SJSA1 (cell line): ENCODE results near the gene GRK3. TPM values are rescaled to one million over a fixed set of nuclear protein-coding genes. Genes with fewer than 3 reads are reported as not detected.

Source experiments
- DNase-seq, 2 experiments: peaks; one replicate each; pipeline ENCODE4 v3.0.0-alpha.2; 2015 to 2020; ENCODE audit warnings: low spot score in 2 of 2, low read depth in 1 of 2
- H3K27ac ChIP-seq: fragments of 250-450 bp; sonication (Bioruptor Pico); 2 replicates; pipeline ENCODE4 v1.5.1; 2020; ENCODE audit warnings: mild to moderate bottlenecking, moderate library complexity
- H3K27me3 ChIP-seq: fragments of 250-450 bp; sonication (Bioruptor Pico); replicated peaks from 2 replicates; pipeline ENCODE4 v1.5.1; 2020; ENCODE audit warnings: mild to moderate bottlenecking, moderate library complexity
- H3K36me3 ChIP-seq: fragments of 250-450 bp; sonication (Bioruptor Pico); 2 replicates; pipeline ENCODE4 v1.5.1; 2020; ENCODE audit warnings: mild to moderate bottlenecking
- H3K4me1 ChIP-seq: fragments of 250-450 bp; sonication (Bioruptor Pico); replicated peaks from 2 replicates; pipeline ENCODE4 v1.6.1; 2021; ENCODE audit warnings: mild to moderate bottlenecking
- H3K4me3 ChIP-seq: fragments of 250-450 bp; sonication (Bioruptor Pico); 2 replicates; pipeline ENCODE4 v1.5.1; 2020; ENCODE audit warnings: mild to moderate bottlenecking
- H3K9me3 ChIP-seq: fragments of 250-450 bp; sonication (Bioruptor Pico); replicated peaks from 2 replicates; pipeline ENCODE4 v1.5.1; 2020; ENCODE audit warnings: mild to moderate bottlenecking
- total RNA-seq: library from RNA; depleted of rRNA; stranded (reverse); fragments of >200 nt; shearing (Covaris generic); gene quantifications from 2 replicates; pipeline ENCODE4 v1.2.3, GENCODE V29; 2014

The GRK3 gene
- total RNA-seq, 1 experiment from 2014 or later, result 6.3 TPM

DNA sequence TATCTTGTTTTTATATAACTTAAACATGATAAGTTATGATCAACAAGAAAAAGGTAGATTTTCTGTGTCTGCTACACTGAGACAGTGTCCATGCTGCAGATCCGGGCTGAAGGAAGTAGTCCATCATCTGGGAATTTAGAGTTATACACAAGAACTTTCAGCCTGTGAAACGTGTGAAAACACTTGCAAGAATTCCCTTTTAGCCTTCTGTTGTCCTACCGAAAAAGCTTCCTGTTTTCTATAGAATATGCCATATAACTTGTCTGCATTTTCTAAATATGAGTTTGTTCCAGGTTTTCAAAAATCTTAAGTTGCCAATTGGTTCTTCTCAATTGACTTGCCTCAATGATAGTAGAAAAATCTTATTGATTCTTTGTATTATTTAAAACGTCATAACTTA lies 113.2 kb downstream of the GRK3 start:
- DNase-seq, result no peak
- H3K27ac ChIP-seq, result no peak overlapping the region

DNA sequence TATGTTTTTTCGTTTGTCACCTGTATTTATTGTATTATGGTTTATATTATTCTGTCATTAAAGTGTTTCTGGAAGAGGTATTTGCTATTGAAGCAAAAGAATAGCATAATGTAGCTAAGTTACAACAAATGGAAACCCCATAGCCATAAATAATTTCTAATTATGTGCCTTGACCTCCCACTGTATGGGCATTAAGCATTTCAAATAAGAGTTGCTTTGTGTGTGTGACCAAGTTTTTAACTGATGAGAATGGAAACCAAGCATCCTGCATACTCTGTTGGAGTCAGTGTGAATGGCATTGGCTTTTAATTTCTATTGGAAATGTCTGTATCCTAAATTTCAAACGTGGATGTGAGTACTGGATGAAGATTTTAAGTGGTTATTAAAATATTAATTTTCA lies 115.6 kb downstream of the GRK3 start:
- H3K4me1 ChIP-seq, result no peaks in the 10 kb centered on the region
- H3K27me3 ChIP-seq, result no peaks in the 10 kb centered on the region
- no peak overlapping the region for H3K27ac ChIP-seq
- no peaks in the 10 kb centered on the region for H3K36me3 ChIP-seq
- H3K4me3 ChIP-seq, result no peak overlapping the region
- DNase-seq, result no peak
- no peaks in the 10 kb centered on the region for H3K9me3 ChIP-seq

More for the DNA sequence above, 113.2 kb downstream of the GRK3 start:
- Histone ChIP-seq H3K27me3 (no peaks in the 10 kb centered on the region), H3K36me3 (no peaks in the 10 kb centered on the region), H3K4me3 (no peak overlapping the region), H3K9me3 (no peaks in the 10 kb centered on the region), H3K4me1 (no peaks in the 10 kb centered on the region)

- DNase-seq, result no peak
- no peak overlapping the region for H3K4me3 ChIP-seq
- H3K4me1 ChIP-seq, result no peaks in the 10 kb centered on the region
- H3K9me3 ChIP-seq, result no peaks in the 10 kb centered on the region
- H3K27ac ChIP-seq, result no peak overlapping the region
- H3K27me3 ChIP-seq, result no peaks in the 10 kb centered on the region
- no peaks in the 10 kb centered on the region for H3K36me3 ChIP-seq
These were observed 116.5 kb downstream of the GRK3 start for GRCh38 chr22:25680956-25681355.

GRCh38 chr22:25682109-25682508 lies 117.6 kb downstream of the GRK3 start:
- Histone ChIP-seq H3K27ac (no peak overlapping the region), H3K27me3 (no peaks in the 10 kb centered on the region), H3K36me3 (no peaks in the 10 kb centered on the region), H3K4me3 (no peak overlapping the region), H3K4me1 (no peaks in the 10 kb centered on the region), H3K9me3 (no peaks in the 10 kb centered on the region)
- no peak for DNase-seq

GRCh38 chr22:25688627-25689026 lies 124.2 kb downstream of the GRK3 start:
- no peak overlapping the region for H3K27ac ChIP-seq
- no peaks in the 10 kb centered on the region for H3K4me1 ChIP-seq
- H3K27me3 ChIP-seq, result no peaks in the 10 kb centered on the region
- no peak for DNase-seq
- no peaks in the 10 kb centered on the region for H3K9me3 ChIP-seq
- peaks cover 3% of the 10 kb centered on the region; the same call in 1 of the 2 replicates for H3K36me3 ChIP-seq
- H3K4me3 ChIP-seq, result no peak overlapping the region

DNA sequence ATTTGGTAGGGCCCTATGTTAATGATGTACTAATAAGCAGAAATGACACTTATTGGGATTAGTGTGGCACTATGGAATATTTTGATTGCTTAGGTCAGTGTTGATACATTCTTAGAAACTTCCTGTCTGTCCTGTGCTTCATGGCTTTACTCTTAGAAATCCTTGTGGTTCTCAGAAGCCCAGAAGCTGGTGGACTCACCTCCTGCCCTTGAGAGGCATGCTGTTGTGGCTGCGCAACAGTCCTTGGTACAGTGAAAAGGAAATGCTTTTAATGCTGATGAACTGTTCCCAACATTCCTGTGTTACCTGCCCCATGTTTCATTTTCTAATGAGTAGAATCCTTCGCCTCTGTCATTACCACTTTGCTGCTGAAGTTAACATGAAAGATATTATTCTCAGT lies 125.2 kb downstream of the GRK3 start:
- Histone ChIP-seq H3K4me3 (no peak overlapping the region), H3K36me3 (peaks cover 3% of the 10 kb centered on the region; the same call in 1 of the 2 replicates)

DNA sequence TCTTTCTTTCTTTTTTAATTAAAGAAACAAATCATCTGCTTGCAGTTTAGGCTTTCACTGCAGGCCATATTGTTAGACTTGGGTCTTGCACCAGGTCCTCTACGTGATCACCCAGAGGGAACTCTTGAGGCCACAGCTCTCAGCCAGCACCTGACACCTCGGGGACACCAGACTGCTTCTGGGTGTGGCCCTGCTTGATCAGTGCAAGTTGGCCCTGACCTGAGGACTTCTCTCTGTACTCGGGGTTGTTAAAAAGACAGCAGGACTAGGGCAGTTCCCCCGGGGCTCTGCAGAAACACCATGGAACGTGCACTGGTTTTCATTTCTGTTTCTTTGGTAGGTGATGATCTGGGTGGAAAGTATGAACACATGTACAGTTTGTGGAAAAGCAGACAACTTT lies 126.3 kb downstream of the GRK3 start:
- Histone ChIP-seq H3K27ac (no peak overlapping the region), H3K36me3 (peaks cover 3% of the 10 kb centered on the region; the same call in 1 of the 2 replicates), H3K4me1 (no peaks in the 10 kb centered on the region), H3K9me3 (no peaks in the 10 kb centered on the region), H3K4me3 (no peak overlapping the region), H3K27me3 (no peaks in the 10 kb centered on the region)
- no peak for DNase-seq

More for the DNA sequence above, 125.2 kb downstream of the GRK3 start:
- DNase-seq, result no peak
- Histone ChIP-seq H3K27ac (no peak overlapping the region), H3K27me3 (no peaks in the 10 kb centered on the region), H3K9me3 (no peaks in the 10 kb centered on the region), H3K4me1 (no peaks in the 10 kb centered on the region)

GRCh38 chr22:25692397-25693267 lies 128.2 kb downstream of the GRK3 start:
- no peak overlapping the region for H3K27ac ChIP-seq
- no peak for DNase-seq

GRCh38 chr22:25693268-25693565 lies 128.7 kb downstream of the GRK3 start:
- no peaks in the 10 kb centered on the region for H3K4me1 ChIP-seq
- H3K27me3 ChIP-seq, result no peaks in the 10 kb centered on the region
- DNase-seq, result no peak
- no peaks in the 10 kb centered on the region for H3K9me3 ChIP-seq
- H3K27ac ChIP-seq, result no peak overlapping the region
- H3K36me3 ChIP-seq, result peaks cover 3% of the 10 kb centered on the region; the same call in 1 of the 2 replicates
- H3K4me3 ChIP-seq, result no peak overlapping the region

More at GRCh38 chr22:25692397-25693267, 128.2 kb downstream of the GRK3 start:
- Histone ChIP-seq H3K4me3 (no peak overlapping the region), H3K36me3 (peaks cover 3% of the 10 kb centered on the region; the same call in 1 of the 2 replicates), H3K4me1 (no peaks in the 10 kb centered on the region), H3K9me3 (no peaks in the 10 kb centered on the region), H3K27me3 (no peaks in the 10 kb centered on the region)

DNA sequence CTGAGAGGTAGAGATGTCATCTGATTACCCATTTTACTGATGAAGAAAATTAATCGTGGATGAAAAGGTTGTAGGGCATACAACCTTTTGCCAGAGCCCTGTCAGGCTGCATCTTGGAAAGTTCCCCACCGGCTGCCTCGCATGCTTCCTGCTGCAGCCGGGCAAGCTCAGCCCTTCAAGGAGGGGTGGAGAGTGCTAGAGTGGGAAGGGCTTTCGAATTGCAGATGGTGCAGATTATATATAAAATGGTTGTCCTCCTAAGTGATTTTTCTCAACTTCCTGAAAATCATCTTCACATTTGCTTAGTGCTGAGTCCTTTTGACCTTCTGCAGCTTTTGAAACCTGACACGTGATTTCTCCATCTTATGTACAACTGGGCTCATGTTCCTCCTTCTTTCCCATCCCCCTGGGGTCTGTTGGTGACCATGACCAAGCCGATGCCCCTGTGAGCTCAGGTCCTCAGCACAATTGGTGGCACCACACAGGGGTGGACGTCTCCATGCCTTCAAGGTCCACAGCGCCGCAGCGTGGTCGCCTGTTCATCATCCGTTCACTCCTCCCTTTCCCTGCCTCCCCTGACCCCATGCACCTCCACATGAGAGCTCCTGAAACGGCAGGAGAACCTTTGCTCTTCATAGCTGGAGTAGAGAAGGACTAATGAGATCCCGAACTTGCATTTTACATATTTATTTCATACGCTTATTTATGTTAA lies 129.9 kb downstream of the GRK3 start:
- Histone ChIP-seq H3K9me3 (no peaks in the 10 kb centered on the region), H3K4me1 (no peaks in the 10 kb centered on the region), H3K27me3 (no peaks in the 10 kb centered on the region), H3K36me3 (peaks cover 3% of the 10 kb centered on the region; the same call in 1 of the 2 replicates), H3K4me3 (no peak overlapping the region), H3K27ac (no peak overlapping the region)
- DNase-seq, result no peak

GRCh38 chr22:25695146-25695545 lies 130.7 kb downstream of the GRK3 start:
- H3K27ac ChIP-seq, result no peak overlapping the region
- no peaks in the 10 kb centered on the region for H3K4me1 ChIP-seq

DNA sequence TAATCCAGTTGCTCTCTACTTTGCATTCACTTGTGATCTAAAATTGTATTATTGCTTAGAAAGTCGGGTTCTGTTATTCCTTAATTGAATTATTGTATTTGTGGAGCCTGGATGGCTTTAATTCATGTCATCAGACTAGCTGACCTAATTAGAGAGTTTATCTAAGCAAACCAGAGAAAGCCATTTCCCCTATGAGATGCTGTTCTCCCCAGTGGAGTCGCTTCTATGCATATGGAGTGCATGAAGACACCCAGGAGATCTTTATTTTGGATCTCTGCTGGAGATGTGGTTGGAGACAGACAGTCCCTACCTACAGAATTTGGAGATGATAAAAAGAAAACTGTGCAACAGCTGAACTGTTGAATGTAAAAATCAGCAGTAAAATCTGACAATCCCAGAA lies 132.3 kb downstream of the GRK3 start:
- H3K36me3 ChIP-seq, result no peaks in the 10 kb centered on the region; the same call in 1 of the 2 replicates
- no peaks in the 10 kb centered on the region; the same call in 1 of the 2 replicates for H3K4me1 ChIP-seq
- H3K9me3 ChIP-seq, result no peaks in the 10 kb centered on the region
- no peak overlapping the region for H3K27ac ChIP-seq
- no peak overlapping the region for H3K4me3 ChIP-seq
- H3K27me3 ChIP-seq, result no peaks in the 10 kb centered on the region
- no peak for DNase-seq

More at GRCh38 chr22:25695146-25695545, 130.7 kb downstream of the GRK3 start:
- Histone ChIP-seq H3K27me3 (no peaks in the 10 kb centered on the region), H3K9me3 (no peaks in the 10 kb centered on the region), H3K4me3 (no peak overlapping the region), H3K36me3 (peaks cover 3% of the 10 kb centered on the region; the same call in 1 of the 2 replicates)
- no peak for DNase-seq

DNA sequence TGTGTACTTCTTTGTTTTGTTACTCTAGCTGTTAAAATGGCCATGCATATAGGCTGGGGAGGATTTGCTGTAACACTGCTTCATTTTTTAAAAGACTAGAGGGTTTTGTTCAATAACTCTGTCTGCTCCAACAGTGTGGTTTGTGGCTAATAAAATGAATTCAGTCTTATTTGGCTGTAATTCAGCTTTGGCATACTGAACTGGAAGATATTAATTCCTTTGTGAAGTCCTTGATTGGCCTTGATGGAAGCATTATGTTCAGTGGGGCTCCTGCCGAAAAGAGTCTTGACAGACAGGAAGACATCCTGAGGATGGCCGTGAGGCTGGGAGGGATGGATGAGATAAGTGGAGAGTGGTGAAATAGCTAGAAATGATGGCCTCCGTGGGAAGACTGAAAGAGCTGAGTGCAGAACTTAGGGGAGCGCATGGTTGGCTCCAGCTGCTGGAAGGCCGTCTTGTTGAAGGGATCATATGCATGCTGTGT lies 132.7 kb downstream of the GRK3 start:
- Histone ChIP-seq H3K36me3 (no peaks in the 10 kb centered on the region), H3K4me1 (no peaks in the 10 kb centered on the region; the same call in 1 of the 2 replicates), H3K27me3 (no peaks in the 10 kb centered on the region), H3K27ac (no peak overlapping the region), H3K9me3 (no peaks in the 10 kb centered on the region), H3K4me3 (no peak overlapping the region)
- DNase-seq, result no peak

- no peak overlapping the region for H3K4me3 ChIP-seq
- no peak overlapping the region for H3K27ac ChIP-seq
- no peaks in the 10 kb centered on the region for H3K27me3 ChIP-seq
- no peaks in the 10 kb centered on the region for H3K36me3 ChIP-seq
- no peak for DNase-seq
- H3K4me1 ChIP-seq, result no peaks in the 10 kb centered on the region; the same call in 1 of the 2 replicates
- H3K9me3 ChIP-seq, result no peaks in the 10 kb centered on the region
These were observed 133.5 kb downstream of the GRK3 start for GRCh38 chr22:25697978-25698377.
